Lower leg skin (tissue), 4 donors: ENCODE data around the gene MAPKAPK2. TPM values are rescaled to one million over a fixed set of nuclear protein-coding genes. Genes with fewer than 3 reads are reported as not detected.

ENCODE experiments used
- DNase-seq, 2 donors: peaks; one replicate each; pipeline ENCODE4 v3.0.0-alpha.2; 2019; ENCODE audit warnings: low spot score in 2 of 2
- H3K4me3 ChIP-seq: fragments of 200-600 bp; sonication (generic); 2 replicates; pipeline ENCODE4 v1.5.1; 2017; ENCODE audit warnings: mild to moderate bottlenecking, low read depth; ENCODE audit not compliant: poor library complexity, severe bottlenecking
- POLR2A ChIP-seq, 2 donors: fragments of 450-650 bp; IDR thresholded peaks; one replicate each; pipeline ENCODE4 v1.6.1; 2016 to 2017; ENCODE audit warnings: antibody characterized with exemption in 2 of 2, mild to moderate bottlenecking in 1 of 2, moderate library complexity in 1 of 2
- WGBS, 2 donors: methylation state at CpG; one replicate each; pipeline ENCODE4 v1.1.5; 2018; 5-methylcytosine and 5-hydroxymethylcytosine counted together
- intact Hi-C: fragments of 100-400 bp; cut with DNase I; formaldehyde crosslinking; loops from one replicate; pipeline ENCODE4 v1.15.0; 2023; ENCODE audit warnings: low total_unique reads
- total RNA-seq, 4 donors: library from RNA; depleted of rRNA; stranded (reverse); fragments of >200 nt; gene quantifications; one replicate each; pipeline ENCODE4 v1.1.0, GENCODE V29; 2016
- TF ChIP-seq, protein P1 (sequence below), 3 donors: fragments of 450-650 bp; IDR thresholded peaks; one replicate each; pipeline ENCODE4 v1.5.1; 2016; ENCODE audit warnings: antibody characterized with exemption in 3 of 3, mild to moderate bottlenecking in 3 of 3, moderate library complexity in 2 of 3

Gene MAPKAPK2
- total RNA-seq, 4 donors from 2014 or later, result 40.0 to 62.4 (median 52.4) TPM

DNA sequence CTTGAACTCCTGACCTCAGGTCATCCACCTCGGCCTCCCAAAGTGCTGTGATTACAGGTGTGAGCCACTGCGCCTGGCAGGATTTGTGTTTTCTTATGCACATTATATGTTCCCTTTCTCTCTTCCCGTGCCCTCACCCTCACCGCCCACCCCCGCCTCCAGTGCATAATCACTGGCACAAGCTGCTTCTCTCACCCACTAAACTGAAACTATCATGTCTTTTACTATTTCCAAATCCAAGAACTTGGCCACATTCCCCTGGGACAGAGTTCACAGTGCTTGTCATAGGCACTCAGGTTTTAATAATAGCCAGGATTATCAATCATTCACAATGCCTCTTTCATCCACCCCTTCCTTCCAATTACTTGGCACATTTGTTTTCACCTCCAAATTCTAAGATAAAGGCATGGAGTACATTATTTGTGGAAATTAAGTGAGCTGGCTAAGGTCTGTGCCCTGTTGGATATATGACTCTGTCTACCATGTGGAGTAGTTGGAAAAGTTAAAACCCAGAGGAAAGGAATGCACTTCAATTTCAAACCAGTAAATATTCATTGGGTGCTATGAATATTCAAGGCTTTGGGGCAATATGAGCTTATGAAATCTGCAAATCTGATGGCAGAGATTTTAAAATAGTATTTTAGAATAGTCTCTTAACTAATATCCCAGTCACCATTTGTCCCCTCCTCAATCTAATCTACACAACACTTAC, 17.6 kb upstream of the MAPKAPK2 start:
- no peak overlapping the region for H3K4me3 ChIP-seq
- 74 to 75% methylated on average over 5 of the region's 5 CpGs for WGBS, 2 donors
- TF ChIP-seq POLR2A (IDR thresholded peaks at IDR 0.05), result no peak
- TF ChIP-seq, protein P1, sequence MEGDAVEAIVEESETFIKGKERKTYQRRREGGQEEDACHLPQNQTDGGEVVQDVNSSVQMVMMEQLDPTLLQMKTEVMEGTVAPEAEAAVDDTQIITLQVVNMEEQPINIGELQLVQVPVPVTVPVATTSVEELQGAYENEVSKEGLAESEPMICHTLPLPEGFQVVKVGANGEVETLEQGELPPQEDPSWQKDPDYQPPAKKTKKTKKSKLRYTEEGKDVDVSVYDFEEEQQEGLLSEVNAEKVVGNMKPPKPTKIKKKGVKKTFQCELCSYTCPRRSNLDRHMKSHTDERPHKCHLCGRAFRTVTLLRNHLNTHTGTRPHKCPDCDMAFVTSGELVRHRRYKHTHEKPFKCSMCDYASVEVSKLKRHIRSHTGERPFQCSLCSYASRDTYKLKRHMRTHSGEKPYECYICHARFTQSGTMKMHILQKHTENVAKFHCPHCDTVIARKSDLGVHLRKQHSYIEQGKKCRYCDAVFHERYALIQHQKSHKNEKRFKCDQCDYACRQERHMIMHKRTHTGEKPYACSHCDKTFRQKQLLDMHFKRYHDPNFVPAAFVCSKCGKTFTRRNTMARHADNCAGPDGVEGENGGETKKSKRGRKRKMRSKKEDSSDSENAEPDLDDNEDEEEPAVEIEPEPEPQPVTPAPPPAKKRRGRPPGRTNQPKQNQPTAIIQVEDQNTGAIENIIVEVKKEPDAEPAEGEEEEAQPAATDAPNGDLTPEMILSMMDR (IDR thresholded peaks at IDR 0.05), result no peak
- no peak for DNase-seq
- intact Hi-C loops, result no loop called here

DNA sequence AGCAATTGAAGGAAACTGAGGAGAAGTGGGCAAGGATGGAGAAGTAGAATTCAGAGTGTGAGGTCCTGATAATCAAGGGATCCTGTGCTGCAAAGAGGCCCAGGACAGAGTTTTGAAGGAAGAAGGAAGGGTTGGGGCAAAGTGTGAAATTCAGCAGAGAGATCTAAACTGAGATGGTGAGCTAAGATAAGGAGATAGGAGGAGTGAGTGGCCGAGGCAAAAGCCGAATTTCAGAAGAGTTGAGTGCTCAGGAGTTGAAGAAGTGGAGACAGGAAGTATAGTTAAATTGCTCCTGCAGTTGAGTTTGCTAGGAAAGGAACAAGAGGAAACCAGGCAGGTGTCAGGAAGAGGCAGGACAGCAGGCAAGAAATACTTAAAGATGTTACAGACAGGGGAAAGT, 16.4 kb upstream of the MAPKAPK2 start:
- intact Hi-C loops, result no loop called here
- no peak for DNase-seq
- no peak overlapping the region for H3K4me3 ChIP-seq
- TF ChIP-seq, protein P1 (IDR thresholded peaks at IDR 0.05), result no peak
- 48 to 67% methylated on average over 2 of the region's 2 CpGs for WGBS, 2 donors

DNA sequence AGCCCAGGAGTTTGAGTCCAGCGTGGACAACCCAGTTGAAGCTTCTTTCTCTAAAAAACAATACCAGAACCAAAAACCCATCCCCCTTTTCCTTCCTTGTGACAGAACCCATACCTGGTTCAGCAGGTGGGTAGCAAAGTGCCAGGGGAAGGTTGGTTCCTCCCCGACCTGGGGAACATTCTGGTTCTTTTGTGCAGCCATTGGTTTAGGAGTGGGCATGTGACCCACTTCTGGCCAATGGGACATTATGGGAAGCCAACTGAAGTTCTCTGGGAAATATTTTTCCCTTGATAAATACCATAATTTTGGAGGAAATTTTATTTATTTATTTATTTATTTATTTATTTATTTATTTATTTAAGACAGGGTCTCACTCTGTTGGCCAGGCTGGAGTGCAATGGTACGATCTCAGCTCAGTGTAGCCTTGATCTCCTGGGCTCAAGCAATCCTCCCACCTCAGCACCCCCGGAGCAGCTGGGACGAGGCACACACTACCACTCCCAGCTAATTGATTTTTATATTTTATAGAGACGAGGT, 15.8 kb upstream of the MAPKAPK2 start:
- intact Hi-C loops, result no loop called here
- WGBS, 2 donors, result 93 to 94% methylated on average over 6 of the region's 6 CpGs
- TF ChIP-seq POLR2A (IDR thresholded peaks at IDR 0.05), result no peak
- TF ChIP-seq, protein P1 (IDR thresholded peaks at IDR 0.05), result no peak
- no peak for DNase-seq
- no peak overlapping the region for H3K4me3 ChIP-seq

DNA sequence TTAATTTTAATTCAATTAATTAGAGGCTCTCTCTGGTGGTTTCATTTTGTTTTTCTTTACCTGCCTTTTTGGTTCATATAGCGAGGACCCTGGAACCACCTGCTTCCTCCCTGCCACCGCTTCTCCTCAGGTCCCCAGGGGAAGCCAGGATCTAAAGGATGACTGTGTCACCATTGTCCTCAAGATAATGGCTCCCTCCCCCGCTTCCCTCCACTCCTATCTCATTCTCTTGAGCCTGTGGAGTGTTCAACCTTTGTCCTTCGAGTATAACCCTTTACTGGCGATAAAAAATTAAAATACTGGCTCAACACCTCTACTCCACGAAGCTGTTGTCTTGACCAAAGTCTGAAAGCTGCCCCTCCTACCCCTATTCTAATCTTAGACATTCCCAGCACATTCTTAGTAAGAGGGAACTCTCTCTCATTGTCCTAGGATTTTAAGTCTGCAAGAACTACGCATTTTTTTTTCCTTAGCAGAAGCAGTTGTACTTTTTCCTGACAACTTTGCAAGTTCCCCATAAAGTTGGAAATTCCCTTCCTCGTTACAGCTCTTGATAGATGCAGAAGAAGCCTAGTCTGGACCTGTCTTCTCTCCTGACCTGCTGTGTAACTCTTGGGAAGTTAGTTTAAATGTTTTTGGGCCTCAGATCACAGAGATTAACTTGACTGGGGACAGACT, 12.6 kb upstream of the MAPKAPK2 start:
- H3K4me3 ChIP-seq, result no peak overlapping the region
- 41 to 55% methylated on average over 8 of the region's 8 CpGs for WGBS, 2 donors
- intact Hi-C loops, result no loop called here
- TF ChIP-seq POLR2A (IDR thresholded peaks at IDR 0.05), result no peak
- TF ChIP-seq, protein P1 (IDR thresholded peaks at IDR 0.05), result no peak
- DNase-seq, result no peak

DNA sequence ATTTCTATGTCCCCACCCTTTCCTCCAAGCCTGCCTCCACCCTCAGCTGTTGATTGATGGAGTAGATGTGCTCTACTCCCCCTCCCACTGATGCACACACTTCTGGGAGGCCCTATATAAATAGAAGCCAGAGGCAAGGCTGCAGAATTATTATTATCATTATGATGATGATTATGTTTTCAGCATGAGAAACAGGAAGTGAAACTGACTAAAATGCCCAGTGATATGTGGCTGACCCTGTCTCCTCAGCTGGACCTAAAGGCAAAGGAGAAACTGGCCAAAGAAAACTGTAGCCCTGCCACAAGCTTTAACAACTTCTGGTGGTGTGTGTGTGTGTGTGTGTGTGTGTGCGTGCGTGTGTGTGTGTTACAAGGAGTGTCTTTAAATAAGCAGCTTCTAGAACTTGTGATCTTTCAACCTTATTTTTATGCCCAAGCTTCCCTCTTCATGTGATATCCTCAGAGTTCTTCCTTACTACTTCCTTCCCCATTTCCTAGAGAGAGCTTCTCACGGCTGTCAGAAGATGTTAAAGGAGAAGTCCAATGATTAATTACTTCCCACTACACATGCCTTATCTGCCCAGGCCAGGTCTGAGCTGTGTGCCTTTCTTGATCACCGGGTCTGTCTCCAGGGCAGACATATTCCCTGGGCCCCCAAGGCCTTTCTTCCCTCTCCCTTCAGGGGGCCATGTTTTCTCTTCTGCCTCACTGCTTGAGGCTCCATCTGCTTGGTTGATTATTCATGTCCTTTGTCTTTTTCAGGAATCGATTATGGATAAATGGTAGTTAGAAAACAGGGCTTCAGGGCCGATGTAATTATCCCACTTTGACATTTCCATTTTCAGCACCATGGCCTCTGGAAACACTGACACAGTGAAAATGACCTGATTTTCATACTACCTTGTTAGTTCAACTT, 11.6 kb upstream of the MAPKAPK2 start:
- intact Hi-C loops, result no loop called here
- 36 to 51% methylated on average over 6 of the region's 6 CpGs for WGBS, 2 donors
- DNase-seq, result no peak
- no peak overlapping the region for H3K4me3 ChIP-seq
- TF ChIP-seq POLR2A (IDR thresholded peaks at IDR 0.05), result no peak
- TF ChIP-seq, protein P1 (IDR thresholded peaks at IDR 0.05), result no peak
